GM19193 (cell line): ENCODE data around the gene KIF18B.

Experiments
- POLR2A ChIP-seq: IDR thresholded peaks from 4 replicates; pipeline ENCODE4 v1.6.1; 2011; ENCODE audit not compliant: insufficient read depth, insufficient read length; ENCODE audit errors: extremely low read depth

The KIF18B gene

GRCh38 chr17:44920565-44920940, 27.0 kb downstream of the KIF18B start:
- TF ChIP-seq POLR2A, result no peak

GRCh38 chr17:44919885-44920564, 27.5 kb downstream of the KIF18B start:
- TF ChIP-seq POLR2A, result no peak

- no peak for TF ChIP-seq POLR2A
Measured at GRCh38 chr17:44919411-44919810, 28.2 kb downstream of the KIF18B start.

- no peak for TF ChIP-seq POLR2A
Measured at GRCh38 chr17:44918006-44918405, 29.6 kb downstream of the KIF18B start.

- no peak for TF ChIP-seq POLR2A
Measured at GRCh38 chr17:44917456-44917855, 30.1 kb downstream of the KIF18B start.

- no peak for TF ChIP-seq POLR2A
Measured at GRCh38 chr17:44916781-44917241, 30.8 kb downstream of the KIF18B start.

- no peak for TF ChIP-seq POLR2A
Measured at GRCh38 chr17:44915862-44916780, 31.5 kb downstream of the KIF18B start.

GRCh38 chr17:44915321-44915726, 32.2 kb downstream of the KIF18B start, which contains the start of gene GFAP:
Gene GFAP, minus strand, starts transcription at chr17:44915500. Its CDS starts 14 bp downstream, at chr17:44915486.
- TF ChIP-seq POLR2A, result no peak

GRCh38 chr17:44914698-44915271, 32.8 kb downstream of the KIF18B start:
- TF ChIP-seq POLR2A, result no peak

GRCh38 chr17:44914148-44914547, 33.4 kb downstream of the KIF18B start:
- TF ChIP-seq POLR2A, result no peak

GRCh38 chr17:44913676-44914075, 33.9 kb downstream of the KIF18B start:
- no peak for TF ChIP-seq POLR2A

- no peak for TF ChIP-seq POLR2A
Measured at GRCh38 chr17:44912763-44913544, 34.6 kb downstream of the KIF18B start.

GRCh38 chr17:44911133-44912001, 36.2 kb downstream of the KIF18B start:
- no peak for TF ChIP-seq POLR2A
